GM18511 (cell line): Measurements from ENCODE around the gene FAM222A.

Experiments used
- ATAC-seq: cut with Tn5 transposase; IDR thresholded peaks from one replicate; pipeline ENCODE4 v1.9.1; 2021; ENCODE audit warnings: mild to moderate bottlenecking, moderate library complexity; ENCODE audit not compliant: unreplicated experiment

The FAM222A gene

GRCh38 chr12:109724321-109724892 is 10.8 kb downstream of the FAM222A start:
- no peak for ATAC-seq

GRCh38 chr12:109725321-109726105 is 11.9 kb downstream of the FAM222A start:
- no peak for ATAC-seq

GRCh38 chr12:109726106-109726497 is 12.5 kb downstream of the FAM222A start:
- ATAC-seq, result no peak

GRCh38 chr12:109726511-109727038 is 12.9 kb downstream of the FAM222A start:
- ATAC-seq, result no peak

- ATAC-seq, result no peak
Measured at GRCh38 chr12:109727039-109727723, 13.6 kb downstream of the FAM222A start.

GRCh38 chr12:109727746-109728726 is 14.4 kb downstream of the FAM222A start:
- no peak for ATAC-seq

GRCh38 chr12:109728921-109729320 is 15.3 kb downstream of the FAM222A start:
- no peak for ATAC-seq

- ATAC-seq, result no peak
Measured at GRCh38 chr12:109729371-109729781, 15.8 kb downstream of the FAM222A start.

- no peak for ATAC-seq
Measured at GRCh38 chr12:109729801-109730200, 16.2 kb downstream of the FAM222A start.

GRCh38 chr12:109730306-109731145 is 16.9 kb downstream of the FAM222A start:
- no peak for ATAC-seq

- ATAC-seq, result no peak
Measured at GRCh38 chr12:109731231-109731731, 17.7 kb downstream of the FAM222A start.

GRCh38 chr12:109731806-109732205 is 18.2 kb downstream of the FAM222A start:
- ATAC-seq, result no peak

- no peak for ATAC-seq
Measured at GRCh38 chr12:109732321-109733305, 19.0 kb downstream of the FAM222A start.

GRCh38 chr12:109734219-109735000 is 20.8 kb downstream of the FAM222A start:
- no peak for ATAC-seq

GRCh38 chr12:109735051-109735521 is 21.5 kb downstream of the FAM222A start:
- no peak for ATAC-seq

GRCh38 chr12:109735825-109736551 is 22.4 kb downstream of the FAM222A start:
- ATAC-seq, result no peak
